ENCODE measurements around the gene NT5C3B. TPM values are rescaled to one million over a fixed set of nuclear protein-coding genes. Genes with fewer than 3 reads are reported as not detected.

Gene NT5C3B
- total and polyA plus RNA-seq, 10 donors, result 17.0 to 62.7 (median 29.5) TPM

- peak overlapping the region in 1 of 8 donors; percentile 43 for H3K27ac ChIP-seq
- intact Hi-C loops (cut with DNase I; ENCODE audit: low total_unique reads), result no loop called here
- TF ChIP-seq CTCF (IDR thresholded peaks at IDR 0.05 in 8 of 11, conservative IDR thresholded peaks at IDR 0.05 in 3 of 11) (no peak), POLR2AphosphoS5 (IDR thresholded peaks at IDR 0.05) (no peak), POLR2A (IDR thresholded peaks at IDR 0.05) (no peak)
- DNase-seq, result no peak
- no peaks in the 10 kb centered on the region for H3K36me3 ChIP-seq
- no peak overlapping the region for H3K4me3 ChIP-seq
- peaks cover 0 to 7% (median 0%) of the 10 kb centered on the region in 7 donors for H3K27me3 ChIP-seq (replicated peaks in 1 of 7)
- H3K9me3 ChIP-seq, result no peaks in the 10 kb centered on the region
- H3K4me1 ChIP-seq, result peaks cover 0 to 14% (median 6%) of the 10 kb centered on the region in 6 donors
- WGBS, 5 donors, result 74 to 86% (median 80%) methylated on average over 13 to 14 of the region's 14 CpGs
Observed at GRCh38 chr17:41793784-41794539, 42.1 kb downstream of the NT5C3B start.

- Histone ChIP-seq H3K4me1 (peaks cover 0 to 16% (median 6%) of the 10 kb centered on the region in 6 donors), H3K9me3 (no peaks in the 10 kb centered on the region), H3K36me3 (no peaks in the 10 kb centered on the region), H3K27ac (peak overlapping the region in 4 of 8 donors; percentile 9 to 43 (median 30)), H3K4me3 (no peak overlapping the region), H3K27me3 (replicated peaks in 1 of 7) (peaks cover 0 to 7% (median 0%) of the 10 kb centered on the region in 7 donors)
- 41 to 51% (median 45%) methylated on average over 19 to 22 of the region's 22 CpGs for WGBS, 5 donors
- no peak for DNase-seq
- intact Hi-C loops (cut with DNase I; ENCODE audit: low total_unique reads), result no loop called here
- TF ChIP-seq POLR2A (IDR thresholded peaks at IDR 0.05), result no peak
- TF ChIP-seq CTCF (IDR thresholded peaks at IDR 0.05 in 8 of 11, conservative IDR thresholded peaks at IDR 0.05 in 3 of 11), result no peak
- TF ChIP-seq POLR2AphosphoS5 (IDR thresholded peaks at IDR 0.05), result peak in 1 of 3 donors; percentile 21
Observed at GRCh38 chr17:41792845-41793783, 42.9 kb downstream of the NT5C3B start.

GRCh38 chr17:41787021-41787418, 49.0 kb downstream of the NT5C3B start:
- intact Hi-C loops (cut with DNase I; ENCODE audit: low total_unique reads), result no loop called here
- DNase-seq, result no peak
- Histone ChIP-seq H3K36me3 (no peaks in the 10 kb centered on the region), H3K9me3 (no peaks in the 10 kb centered on the region), H3K4me3 (peak overlapping the region in 3 of 8 donors; percentile 54 to 82 (median 56)), H3K4me1 (peaks cover 23 to 55% (median 37%) of the 10 kb centered on the region in 6 donors), H3K27me3 (replicated peaks in 1 of 7) (peaks cover 0 to 51% (median 19%) of the 10 kb centered on the region in 7 donors), H3K27ac (no peak overlapping the region)
- 53 to 57% (median 55%) methylated on average over 4 of the region's 4 CpGs for WGBS, 5 donors
- TF ChIP-seq CTCF (IDR thresholded peaks at IDR 0.05 in 8 of 11, conservative IDR thresholded peaks at IDR 0.05 in 3 of 11) (no peak), POLR2AphosphoS5 (IDR thresholded peaks at IDR 0.05) (no peak), POLR2A (IDR thresholded peaks at IDR 0.05) (no peak)
